NCI-H146 treated with DMSO at 0.1 percent for 48 hours (cell line): Measurements from ENCODE around the gene MS4A4A.

Source experiments
- DNase-seq: peaks from one replicate; lab custom pipeline; 2025; ENCODE audit not compliant: unreplicated experiment; lab: John Stamatoyannopoulos, UW

Gene MS4A4A

GRCh38 chr11:60345489-60345888 is 65.0 kb downstream of the MS4A4A start:
- no peak for DNase-seq

DNA sequence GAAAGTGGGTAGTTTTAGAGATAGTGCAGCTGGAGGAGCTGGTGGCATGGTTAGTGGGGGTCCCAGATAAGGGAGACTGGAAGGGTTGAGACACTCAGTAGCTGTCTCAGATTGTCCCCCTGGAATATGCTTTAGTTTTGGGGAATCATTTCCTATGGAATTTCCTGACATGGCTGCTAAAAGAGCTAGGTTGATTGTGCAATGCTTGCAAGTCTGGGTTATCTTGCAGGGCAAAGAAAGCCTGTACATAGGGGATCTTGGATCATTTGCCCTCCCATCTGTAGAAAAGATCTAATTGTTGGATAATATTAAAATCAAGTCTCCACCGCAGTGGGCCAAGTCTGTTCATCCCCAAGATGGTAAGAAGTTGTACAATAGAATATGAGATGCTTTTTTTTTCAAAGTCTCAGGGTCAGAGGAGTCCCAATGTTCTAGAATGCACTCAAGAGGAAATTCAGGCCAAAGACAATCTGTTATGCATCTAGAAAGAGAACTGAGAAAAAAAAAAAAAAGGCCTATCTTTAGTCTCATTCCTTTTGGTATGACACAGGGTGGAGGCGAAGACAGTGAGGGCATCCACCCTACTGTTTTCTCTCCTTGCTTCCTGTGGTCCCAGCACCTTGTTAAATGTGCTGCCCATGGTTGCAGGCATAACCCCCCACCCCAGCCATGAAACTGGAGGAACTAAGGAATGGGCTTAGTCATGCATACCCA is 66.8 kb downstream of the MS4A4A start:
- no peak for DNase-seq

GRCh38 chr11:60348116-60348515 is 67.7 kb downstream of the MS4A4A start:
- no peak for DNase-seq

DNA sequence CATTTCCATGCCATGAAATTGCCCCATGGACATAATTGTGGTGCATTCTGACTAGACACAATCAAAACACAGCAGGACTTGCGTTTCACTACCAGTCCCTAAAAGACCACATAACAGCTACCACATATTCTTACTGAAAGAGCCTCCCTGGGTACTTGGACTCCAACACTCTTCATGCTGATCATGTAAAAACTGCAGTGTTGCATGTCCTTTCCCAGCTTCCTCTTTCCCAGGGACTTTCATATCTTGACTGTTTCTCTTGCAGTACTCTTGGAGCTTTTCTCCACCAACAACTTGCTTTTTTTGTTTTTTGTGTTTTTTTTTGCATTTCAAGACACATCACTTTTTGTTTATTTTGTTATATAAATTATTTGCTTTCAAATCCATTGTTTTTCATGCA is 69.5 kb downstream of the MS4A4A start:
- DNase-seq, result no peak

GRCh38 chr11:60357771-60358170 is 77.3 kb downstream of the MS4A4A start:
- no peak for DNase-seq
